ENCODE measurements around the gene GLE1. TPM values are rescaled to one million over a fixed set of nuclear protein-coding genes. Genes with fewer than 3 reads are reported as not detected.

The GLE1 gene, protein sequence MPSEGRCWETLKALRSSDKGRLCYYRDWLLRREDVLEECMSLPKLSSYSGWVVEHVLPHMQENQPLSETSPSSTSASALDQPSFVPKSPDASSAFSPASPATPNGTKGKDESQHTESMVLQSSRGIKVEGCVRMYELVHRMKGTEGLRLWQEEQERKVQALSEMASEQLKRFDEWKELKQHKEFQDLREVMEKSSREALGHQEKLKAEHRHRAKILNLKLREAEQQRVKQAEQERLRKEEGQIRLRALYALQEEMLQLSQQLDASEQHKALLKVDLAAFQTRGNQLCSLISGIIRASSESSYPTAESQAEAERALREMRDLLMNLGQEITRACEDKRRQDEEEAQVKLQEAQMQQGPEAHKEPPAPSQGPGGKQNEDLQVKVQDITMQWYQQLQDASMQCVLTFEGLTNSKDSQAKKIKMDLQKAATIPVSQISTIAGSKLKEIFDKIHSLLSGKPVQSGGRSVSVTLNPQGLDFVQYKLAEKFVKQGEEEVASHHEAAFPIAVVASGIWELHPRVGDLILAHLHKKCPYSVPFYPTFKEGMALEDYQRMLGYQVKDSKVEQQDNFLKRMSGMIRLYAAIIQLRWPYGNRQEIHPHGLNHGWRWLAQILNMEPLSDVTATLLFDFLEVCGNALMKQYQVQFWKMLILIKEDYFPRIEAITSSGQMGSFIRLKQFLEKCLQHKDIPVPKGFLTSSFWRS
- 10 to 100 TPM; 11.9 to 30.4 (median 17.3) TPM for total RNA-seq

DNA sequence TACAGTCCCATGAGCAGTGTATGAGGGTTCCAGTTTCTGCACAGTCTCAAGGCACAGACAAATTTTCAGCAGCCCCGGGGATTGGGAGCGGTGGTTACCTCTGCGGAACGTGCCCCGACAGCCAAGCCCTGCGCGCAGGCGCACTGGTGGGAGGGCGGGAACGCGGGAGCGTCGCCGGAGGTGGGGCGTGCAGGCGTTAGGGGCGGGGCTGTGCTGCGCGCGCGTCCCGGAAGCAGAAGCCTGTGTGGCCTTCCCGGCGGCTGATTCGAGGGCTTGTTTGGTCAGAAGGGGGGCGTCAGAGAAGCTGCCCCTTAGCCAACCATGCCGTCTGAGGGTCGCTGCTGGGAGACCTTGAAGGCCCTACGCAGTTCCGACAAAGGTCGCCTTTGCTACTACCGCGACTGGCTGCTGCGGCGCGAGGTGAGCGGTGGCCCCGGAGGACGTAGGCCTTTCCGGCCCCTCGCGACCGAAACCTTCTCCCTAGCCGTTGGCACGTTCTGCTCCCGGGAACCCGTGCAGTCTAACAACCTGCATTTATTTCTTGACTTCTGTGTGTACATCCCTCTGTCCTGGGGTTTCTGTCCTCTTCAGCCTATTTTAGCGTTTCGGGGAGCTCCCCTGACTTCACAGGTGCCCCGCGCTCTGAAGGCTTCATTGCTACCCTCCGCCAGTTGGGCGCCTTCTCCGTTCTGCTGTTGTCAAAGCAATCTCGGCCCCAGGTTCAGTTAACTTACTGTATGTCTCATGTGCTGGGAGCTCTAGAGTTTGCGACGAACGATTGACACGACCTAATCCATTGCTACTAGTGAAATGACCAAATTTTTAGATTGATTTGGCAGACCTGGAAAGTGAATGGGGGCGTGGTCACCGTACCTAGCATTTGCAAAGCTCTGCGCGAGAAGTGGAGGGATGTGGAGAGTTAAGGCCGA lies at the start of gene GLE1:
TSS of gene GLE1 (plus strand) at position 235 of the 929 bp plus-strand sequence. CDS start at position 322, 87 bp downstream.
- 0 to 4% (median 2%) methylated on average over 1 to 23 of the region's 64 CpGs; no CpG with 5 or more reads in 1 of the 10 experiments for WGBS, 10 experiments

GRCh38 chr9:128454991-128455390 lies 49.5 kb upstream of the GLE1 start:
- Histone ChIP-seq H3K27ac (peak overlapping the region; percentile 94), H3K4me1 (replicated peaks in 1 of 2) (peaks cover 8 to 9% of the 10 kb centered on the region in 2 donors), H3K4me3 (no peak overlapping the region)
- in situ Hi-C loops (cut with MboI; ENCODE audit: low pct_unique_long_range_greater_than_20kb in 2 of 9, low sequenced_read_pairs in 9 of 9, unreplicated experiment in 9 of 9), result no loop called here
- ATAC-seq (replicated peaks in 6 of 8), result no peak
- WGBS, 10 experiments, result 85 to 100% (median 98%) methylated on average over 1 to 5 of the region's 14 CpGs; no CpG with 5 or more reads in 6 of the 10 experiments

More for the DNA sequence above, at the start of gene GLE1:
- in situ Hi-C loops (cut with MboI; ENCODE audit: low pct_unique_long_range_greater_than_20kb in 2 of 9, low sequenced_read_pairs in 9 of 9, unreplicated experiment in 9 of 9), result no loop called here
- peaks cover 3 to 10% of the 10 kb centered on the region in 2 donors for H3K4me1 ChIP-seq (replicated peaks in 1 of 2)
- peak within 1 kb of the TSS; percentile 25 to 72 for H3K27ac ChIP-seq
- peak within 1 kb of the TSS; percentile 71 to 86 (median 83) for H3K4me3 ChIP-seq
- ATAC-seq (replicated peaks in 6 of 8), result peak; percentile 83 to 98 (median 96)

DNA sequence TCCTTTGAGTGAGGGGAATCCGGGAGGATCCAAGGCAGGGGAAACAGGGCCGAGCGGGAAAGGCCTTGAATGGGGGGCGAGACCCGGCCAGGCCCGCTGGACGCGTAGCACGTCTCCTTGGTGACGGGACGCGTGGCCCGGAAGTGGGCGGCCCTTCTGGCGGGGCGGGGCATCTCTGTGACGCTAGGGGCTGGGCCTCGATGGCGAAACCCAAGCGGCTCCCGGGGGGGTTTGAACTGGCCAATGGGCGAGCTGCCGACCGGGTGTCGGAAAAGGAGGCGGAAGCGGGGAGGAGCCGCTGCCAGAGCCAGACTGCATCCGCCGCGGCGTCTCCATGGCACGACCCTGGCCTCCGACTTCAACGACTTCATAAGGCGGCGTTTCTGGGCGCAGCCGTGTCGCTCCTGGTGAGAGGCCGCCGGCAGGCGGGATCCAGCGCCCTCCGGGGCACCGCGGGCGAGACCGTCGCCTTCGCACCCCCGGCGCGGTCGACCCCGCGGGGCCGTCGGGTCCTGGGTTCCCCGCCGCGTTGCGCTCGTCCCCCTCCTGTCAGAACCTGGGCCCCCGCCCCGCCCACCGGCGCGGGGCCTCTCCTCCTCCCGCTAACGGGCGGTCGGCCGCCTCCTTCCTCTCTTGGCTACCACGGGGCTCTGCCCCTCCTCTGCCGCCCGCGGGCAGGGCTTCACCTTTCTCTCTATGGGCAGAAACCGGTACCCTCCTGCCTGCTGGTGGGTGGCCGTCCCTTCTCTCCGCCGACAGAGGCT lies 48.5 kb upstream of the GLE1 start, which contains the start of gene ODF2:
TSS of gene ODF2 (plus strand) at position 158 of the 764 bp plus-strand sequence. CDS start at position 244, 86 bp downstream.
- WGBS, 10 experiments, result 0% methylated on average over 2 of the region's 82 CpGs; no CpG with 5 or more reads in 9 of the 10 experiments
- peak; percentile 83 to 90 (median 88) for ATAC-seq (replicated peaks in 6 of 8)
- in situ Hi-C loops (cut with MboI; ENCODE audit: low pct_unique_long_range_greater_than_20kb in 2 of 9, low sequenced_read_pairs in 9 of 9, unreplicated experiment in 9 of 9), result no loop called here
- peak within 1 kb of the TSS; percentile 84 to 90 (median 86) for H3K4me3 ChIP-seq
- H3K27ac ChIP-seq, result peak within 1 kb of the TSS; percentile 94
- H3K4me1 ChIP-seq (replicated peaks in 1 of 2), result peaks cover 8 to 9% of the 10 kb centered on the region in 2 donors

DNA sequence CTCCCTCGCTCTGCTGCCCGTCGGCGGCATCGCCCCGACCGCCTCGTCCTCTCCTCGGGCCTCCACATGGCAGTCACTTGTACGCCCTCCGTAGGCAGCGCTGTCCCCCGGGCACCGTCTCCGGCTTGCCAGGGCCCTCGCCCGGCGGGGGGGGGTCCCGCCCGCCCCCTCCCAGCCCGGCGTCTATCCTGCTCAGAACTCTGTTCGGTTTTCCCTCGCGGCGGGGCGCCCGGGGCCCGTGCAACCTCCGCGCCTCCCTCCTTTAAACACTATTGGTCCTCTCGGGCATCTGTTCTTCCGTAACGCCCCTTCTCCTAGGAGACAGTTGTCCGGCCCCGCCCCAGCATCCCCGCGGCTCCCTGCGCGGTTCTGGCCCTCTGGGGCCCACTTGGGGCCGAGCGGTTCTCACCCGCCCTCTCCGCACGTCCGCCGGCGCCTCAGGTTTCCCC lies 47.9 kb upstream of the GLE1 start:
- peak; percentile 54 to 76 (median 63) for ATAC-seq (replicated peaks in 6 of 8)
- in situ Hi-C loops (cut with MboI; ENCODE audit: low pct_unique_long_range_greater_than_20kb in 2 of 9, low sequenced_read_pairs in 9 of 9, unreplicated experiment in 9 of 9), result no loop called here
- 2% methylated on average over 8 of the region's 48 CpGs; no CpG with 5 or more reads in 9 of the 10 experiments for WGBS, 10 experiments
- Histone ChIP-seq H3K4me1 (replicated peaks in 1 of 2) (peaks cover 8 to 9% of the 10 kb centered on the region in 2 donors), H3K4me3 (peak overlapping the region; percentile 84 to 90 (median 86)), H3K27ac (peak overlapping the region; percentile 80 to 87)

GRCh38 chr9:128457207-128457606 lies 47.3 kb upstream of the GLE1 start:
- WGBS, 10 experiments, result 0 to 56% (median 11%) methylated on average over 1 to 5 of the region's 14 CpGs; no CpG with 5 or more reads in 4 of the 10 experiments
- in situ Hi-C loops (cut with MboI; ENCODE audit: low pct_unique_long_range_greater_than_20kb in 2 of 9, low sequenced_read_pairs in 9 of 9, unreplicated experiment in 9 of 9), result no loop called here
- ATAC-seq (replicated peaks in 6 of 8), result no peak
- Histone ChIP-seq H3K4me3 (peak overlapping the region; percentile 84 to 90 (median 86)), H3K4me1 (replicated peaks in 1 of 2) (peaks cover 8 to 9% of the 10 kb centered on the region in 2 donors), H3K27ac (no peak overlapping the region)

DNA sequence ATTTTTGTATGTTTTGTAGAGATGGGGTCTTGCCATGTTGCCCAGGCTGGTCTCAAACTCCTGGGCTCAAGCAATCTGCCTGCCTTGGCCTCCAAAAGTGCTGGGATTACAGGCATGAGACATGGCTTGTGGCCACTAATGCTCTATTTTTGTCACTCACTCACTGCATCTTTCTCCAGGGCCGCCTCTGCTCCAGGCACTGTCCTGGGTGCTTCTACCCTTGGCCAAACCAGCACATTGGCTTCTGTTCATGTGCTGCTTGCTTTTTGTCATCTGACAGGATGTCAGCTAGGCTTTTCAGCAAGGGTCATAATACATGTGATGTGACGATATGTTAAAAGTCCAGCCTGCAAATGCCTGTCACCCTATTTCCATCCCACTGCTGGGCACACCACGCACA lies 45.5 kb upstream of the GLE1 start:
- no peak for ATAC-seq (replicated peaks in 6 of 8)
- Histone ChIP-seq H3K4me1 (replicated peaks in 1 of 2) (peaks cover 8 to 9% of the 10 kb centered on the region in 2 donors), H3K27ac (no peak overlapping the region), H3K4me3 (no peak overlapping the region)
- in situ Hi-C loops (cut with MboI; ENCODE audit: low pct_unique_long_range_greater_than_20kb in 2 of 9, low sequenced_read_pairs in 9 of 9, unreplicated experiment in 9 of 9), result no loop called here
- 83 to 100% (median 100%) methylated on average over 1 to 2 of the region's 3 CpGs; no CpG with 5 or more reads in 4 of the 10 experiments for WGBS, 10 experiments

DNA sequence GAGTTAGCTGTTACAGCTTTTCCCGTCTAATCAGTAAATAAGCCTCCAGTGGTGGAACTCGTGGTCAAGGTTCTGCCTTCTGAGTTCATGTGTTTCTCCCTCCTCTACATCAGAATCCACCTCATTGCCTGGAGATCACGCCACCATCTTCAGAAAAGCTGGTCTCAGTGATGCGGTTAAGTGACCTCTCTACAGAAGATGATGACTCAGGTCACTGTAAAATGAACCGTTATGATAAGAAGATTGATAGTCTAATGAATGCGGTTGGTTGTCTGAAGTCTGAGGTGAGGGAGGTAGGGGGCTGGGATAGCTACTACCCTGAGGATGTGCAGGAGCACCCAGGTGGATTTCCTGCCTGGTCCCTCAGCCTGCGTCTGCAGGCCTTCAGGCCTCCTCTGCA lies 35.4 kb upstream of the GLE1 start:
- Histone ChIP-seq H3K4me3 (no peak overlapping the region), H3K27ac (no peak overlapping the region), H3K4me1 (replicated peaks in 1 of 2) (no peaks in the 10 kb centered on the region)
- in situ Hi-C loops (cut with MboI; ENCODE audit: low pct_unique_long_range_greater_than_20kb in 2 of 9, low sequenced_read_pairs in 9 of 9, unreplicated experiment in 9 of 9), result no loop called here
- WGBS, 10 experiments, result 90 to 100% (median 96%) methylated on average over 1 to 5 of the region's 7 CpGs; no CpG with 5 or more reads in 4 of the 10 experiments
- no peak for ATAC-seq (replicated peaks in 6 of 8)

DNA sequence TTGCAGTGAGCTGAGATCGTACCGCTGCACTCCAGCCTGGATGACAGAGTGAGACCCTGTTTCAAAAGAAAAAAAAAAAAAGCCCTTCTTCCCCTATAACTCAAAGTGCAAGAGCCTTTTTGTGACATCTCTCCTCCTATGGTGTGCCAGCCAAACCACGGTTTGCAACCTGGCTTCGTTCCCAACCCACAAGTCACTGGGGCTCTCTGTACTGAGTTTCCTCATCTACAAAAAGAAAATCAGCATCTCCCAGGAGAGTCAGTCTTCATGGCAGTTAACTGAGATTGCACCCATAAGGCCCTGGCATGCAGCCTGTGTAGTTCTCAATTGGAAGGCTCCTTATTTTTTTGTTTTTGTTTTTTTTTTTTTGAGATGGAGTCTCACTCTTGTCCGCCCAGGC lies 34.0 kb upstream of the GLE1 start:
- H3K27ac ChIP-seq, result no peak overlapping the region
- 82 to 98% (median 91%) methylated on average over 1 to 5 of the region's 5 CpGs; no CpG with 5 or more reads in 4 of the 10 experiments for WGBS, 10 experiments
- ATAC-seq (replicated peaks in 6 of 8), result no peak
- no peaks in the 10 kb centered on the region for H3K4me1 ChIP-seq (replicated peaks in 1 of 2)
- in situ Hi-C loops (cut with MboI; ENCODE audit: low pct_unique_long_range_greater_than_20kb in 2 of 9, low sequenced_read_pairs in 9 of 9, unreplicated experiment in 9 of 9), result no loop called here
- no peak overlapping the region for H3K4me3 ChIP-seq

DNA sequence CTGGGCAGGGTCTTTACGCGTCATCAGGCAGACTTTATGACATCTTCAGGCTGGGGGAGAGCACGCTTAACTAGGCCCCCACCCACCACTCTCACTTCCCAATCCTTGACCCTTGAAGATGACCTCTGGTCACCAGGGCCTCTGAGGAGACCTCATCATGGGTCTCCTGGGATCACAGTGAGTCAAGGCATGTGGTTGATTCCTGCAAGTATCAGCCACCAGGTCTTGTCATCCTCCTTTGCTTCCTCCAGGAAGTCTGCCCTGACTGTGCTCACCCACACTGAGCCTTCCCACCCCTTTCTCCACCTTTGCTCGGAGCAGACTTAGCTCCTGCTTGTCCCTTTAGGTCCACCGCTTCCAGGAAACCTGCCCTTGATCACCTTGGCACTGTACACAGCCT lies 31.4 kb upstream of the GLE1 start:
- ATAC-seq (replicated peaks in 6 of 8), result no peak
- 93 to 96% methylated on average over 4 to 5 of the region's 5 CpGs; no CpG with 5 or more reads in 8 of the 10 experiments for WGBS, 10 experiments
- in situ Hi-C loops (cut with MboI; ENCODE audit: low pct_unique_long_range_greater_than_20kb in 2 of 9, low sequenced_read_pairs in 9 of 9, unreplicated experiment in 9 of 9), result no loop called here
- Histone ChIP-seq H3K4me1 (replicated peaks in 1 of 2) (no peaks in the 10 kb centered on the region), H3K4me3 (no peak overlapping the region), H3K27ac (no peak overlapping the region)

- Histone ChIP-seq H3K27ac (no peak overlapping the region), H3K4me1 (replicated peaks in 1 of 2) (no peaks in the 10 kb centered on the region)
- in situ Hi-C loops (cut with MboI; ENCODE audit: low pct_unique_long_range_greater_than_20kb in 2 of 9, low sequenced_read_pairs in 9 of 9, unreplicated experiment in 9 of 9), result no loop called here
Measured at GRCh38 chr9:128475867-128476266, 28.7 kb upstream of the GLE1 start.

GRCh38 chr9:128479262-128479661 lies 25.3 kb upstream of the GLE1 start:
- no peak overlapping the region for H3K4me3 ChIP-seq
- WGBS, 10 experiments, result 17 to 100% (median 95%) methylated on average over 1 of the region's 1 CpG; no CpG with 5 or more reads in 6 of the 10 experiments
- H3K27ac ChIP-seq, result no peak overlapping the region
- H3K4me1 ChIP-seq (replicated peaks in 1 of 2), result no peaks in the 10 kb centered on the region
- in situ Hi-C loops (cut with MboI; ENCODE audit: low pct_unique_long_range_greater_than_20kb in 2 of 9, low sequenced_read_pairs in 9 of 9, unreplicated experiment in 9 of 9), result no loop called here
- ATAC-seq (replicated peaks in 6 of 8), result no peak

More at GRCh38 chr9:128475867-128476266, 28.7 kb upstream of the GLE1 start:
- WGBS, 10 experiments, result 95 to 100% (median 98%) methylated on average over 2 to 7 of the region's 7 CpGs; no CpG with 5 or more reads in 2 of the 10 experiments
- ATAC-seq (replicated peaks in 6 of 8), result no peak
- H3K4me3 ChIP-seq, result no peak overlapping the region
